ENCODE results near the gene FGF14. TPM values are rescaled to one million over a fixed set of nuclear protein-coding genes. Genes with fewer than 3 reads are reported as not detected.

Gene FGF14
- total RNA-seq, 1 donor from 2014 or later = 1.4 TPM

DNA sequence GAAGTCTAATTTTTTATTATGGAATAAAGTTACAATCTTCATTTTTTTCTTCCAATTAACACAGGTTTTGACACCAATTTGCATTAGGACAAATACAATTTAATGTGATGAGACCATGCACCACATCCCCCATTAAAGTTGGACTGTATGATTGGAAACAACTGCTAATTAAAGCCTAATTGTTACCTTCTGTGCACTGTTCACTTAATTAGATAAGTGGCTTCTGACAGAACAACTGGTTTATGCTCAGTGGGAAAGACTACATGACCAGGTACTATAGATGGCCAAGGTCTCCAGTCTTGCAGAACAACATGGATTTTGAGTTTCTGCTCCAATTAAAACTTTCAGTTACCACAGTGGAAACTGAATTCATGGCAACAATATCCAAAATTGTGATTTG is 198.1 kb downstream of the FGF14 start:
- no peak overlapping the region for H3K4me3 ChIP-seq
- H3K27ac Mint-ChIP-seq = no peak overlapping the region
- no peak overlapping the region for H3K9ac ChIP-seq
- no peaks in the 10 kb centered on the region for H3F3A ChIP-seq (ENCODE audit: low read depth)
- H3K36me3 Mint-ChIP-seq = no peaks in the 10 kb centered on the region
- peaks cover 2% of the 10 kb centered on the region for H3K27me3 Mint-ChIP-seq (ENCODE audit: insufficient read depth, low read depth)
- no peaks in the 10 kb centered on the region for H3K9me3 ChIP-seq (ENCODE audit: low read depth)
- no peaks in the 10 kb centered on the region for H3K4me1 ChIP-seq
- no peak overlapping the region for H2AFZ ChIP-seq (replicated peaks)
- TF ChIP-seq, protein P1, sequence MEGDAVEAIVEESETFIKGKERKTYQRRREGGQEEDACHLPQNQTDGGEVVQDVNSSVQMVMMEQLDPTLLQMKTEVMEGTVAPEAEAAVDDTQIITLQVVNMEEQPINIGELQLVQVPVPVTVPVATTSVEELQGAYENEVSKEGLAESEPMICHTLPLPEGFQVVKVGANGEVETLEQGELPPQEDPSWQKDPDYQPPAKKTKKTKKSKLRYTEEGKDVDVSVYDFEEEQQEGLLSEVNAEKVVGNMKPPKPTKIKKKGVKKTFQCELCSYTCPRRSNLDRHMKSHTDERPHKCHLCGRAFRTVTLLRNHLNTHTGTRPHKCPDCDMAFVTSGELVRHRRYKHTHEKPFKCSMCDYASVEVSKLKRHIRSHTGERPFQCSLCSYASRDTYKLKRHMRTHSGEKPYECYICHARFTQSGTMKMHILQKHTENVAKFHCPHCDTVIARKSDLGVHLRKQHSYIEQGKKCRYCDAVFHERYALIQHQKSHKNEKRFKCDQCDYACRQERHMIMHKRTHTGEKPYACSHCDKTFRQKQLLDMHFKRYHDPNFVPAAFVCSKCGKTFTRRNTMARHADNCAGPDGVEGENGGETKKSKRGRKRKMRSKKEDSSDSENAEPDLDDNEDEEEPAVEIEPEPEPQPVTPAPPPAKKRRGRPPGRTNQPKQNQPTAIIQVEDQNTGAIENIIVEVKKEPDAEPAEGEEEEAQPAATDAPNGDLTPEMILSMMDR (IDR thresholded peaks at IDR 0.05) = no peak
- no peak for TF ChIP-seq EZH2 (IDR thresholded peaks at IDR 0.05)
- no peak for TF ChIP-seq EZH2phosphoT487 (IDR thresholded peaks at IDR 0.05)
- no peak overlapping the region for H3K4me2 ChIP-seq
- H3K27ac ChIP-seq = no peak overlapping the region
- H4K20me1 ChIP-seq (ENCODE audit: low read depth) = no peaks in the 10 kb centered on the region
- no peaks in the 10 kb centered on the region for H3K36me3 ChIP-seq
- H3K9me3 Mint-ChIP-seq = no peaks in the 10 kb centered on the region
- H3K79me2 ChIP-seq (ENCODE audit: low read depth) = no peaks in the 10 kb centered on the region
- H3K4me1 Mint-ChIP-seq = no peaks in the 10 kb centered on the region
- no peak overlapping the region for H3K4me3 Mint-ChIP-seq
- no peaks in the 10 kb centered on the region for H3K27me3 ChIP-seq
- DNase-seq (ENCODE audit: low spot score) = no peak

DNA sequence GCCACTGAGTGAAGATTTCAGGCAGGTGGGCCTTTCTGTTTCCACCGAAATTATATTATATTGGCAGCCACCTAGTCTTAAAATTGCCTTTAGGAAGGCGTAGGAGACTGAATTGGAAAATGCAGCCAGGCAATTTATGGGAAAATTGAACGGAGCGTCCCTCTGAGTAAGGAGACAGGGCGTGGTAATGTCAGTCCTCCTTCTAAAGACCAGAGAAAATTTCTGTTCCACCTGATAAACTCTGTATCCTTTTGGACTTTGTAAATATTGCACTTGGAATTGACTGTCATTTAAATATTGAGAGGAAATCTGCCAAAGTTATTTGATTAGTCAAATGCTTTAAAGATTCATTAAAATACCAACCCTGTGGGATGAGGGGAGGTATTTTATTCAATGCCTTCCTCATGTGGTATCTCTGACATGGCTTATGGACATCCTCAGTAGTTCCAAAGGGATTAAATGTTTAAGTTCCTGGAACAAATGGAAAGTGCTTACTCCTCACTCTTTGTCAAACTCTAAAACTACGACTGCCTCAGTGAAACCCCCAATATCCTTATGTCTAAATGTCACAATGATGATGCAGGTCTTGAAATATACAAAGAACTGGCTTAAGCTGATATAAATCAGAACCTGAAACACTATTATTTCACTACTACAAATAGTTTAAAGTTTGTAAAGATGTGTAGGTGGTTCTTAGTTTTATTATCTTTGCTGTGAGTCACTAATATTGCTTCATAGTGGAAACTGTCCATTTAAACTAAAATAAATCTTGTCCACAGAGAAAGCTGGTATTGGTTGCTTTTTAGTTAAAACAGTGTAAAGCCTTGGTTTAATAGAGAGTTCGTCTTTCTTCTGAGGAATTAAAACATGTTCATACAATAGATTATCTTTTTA is 203.2 kb downstream of the FGF14 start:
- Histone ChIP-seq H3K27ac (no peak overlapping the region), H3K9ac (no peak overlapping the region), H3K79me2 (ENCODE audit: low read depth) (no peaks in the 10 kb centered on the region), H3K4me2 (no peak overlapping the region), H3K4me3 (no peak overlapping the region), H3K9me3 (ENCODE audit: low read depth) (no peaks in the 10 kb centered on the region), H3F3A (ENCODE audit: low read depth) (no peaks in the 10 kb centered on the region), H4K20me1 (ENCODE audit: low read depth) (no peaks in the 10 kb centered on the region), H3K27me3 (no peaks in the 10 kb centered on the region), H3K36me3 (no peaks in the 10 kb centered on the region), H2AFZ (replicated peaks) (no peak overlapping the region), H3K4me1 (no peaks in the 10 kb centered on the region)
- no peak overlapping the region for H3K27ac Mint-ChIP-seq
- peaks cover 7% of the 10 kb centered on the region for H3K9me3 Mint-ChIP-seq
- peaks cover 2% of the 10 kb centered on the region for H3K27me3 Mint-ChIP-seq (ENCODE audit: insufficient read depth, low read depth)
- no peak for DNase-seq (ENCODE audit: low spot score)
- H3K4me3 Mint-ChIP-seq = no peak overlapping the region
- no peaks in the 10 kb centered on the region for H3K36me3 Mint-ChIP-seq
- TF ChIP-seq EZH2 (IDR thresholded peaks at IDR 0.05) = no peak
- no peak for TF ChIP-seq EZH2phosphoT487 (IDR thresholded peaks at IDR 0.05)
- TF ChIP-seq, protein P1 (IDR thresholded peaks at IDR 0.05) = no peak
- H3K4me1 Mint-ChIP-seq = peaks cover 11% of the 10 kb centered on the region

DNA sequence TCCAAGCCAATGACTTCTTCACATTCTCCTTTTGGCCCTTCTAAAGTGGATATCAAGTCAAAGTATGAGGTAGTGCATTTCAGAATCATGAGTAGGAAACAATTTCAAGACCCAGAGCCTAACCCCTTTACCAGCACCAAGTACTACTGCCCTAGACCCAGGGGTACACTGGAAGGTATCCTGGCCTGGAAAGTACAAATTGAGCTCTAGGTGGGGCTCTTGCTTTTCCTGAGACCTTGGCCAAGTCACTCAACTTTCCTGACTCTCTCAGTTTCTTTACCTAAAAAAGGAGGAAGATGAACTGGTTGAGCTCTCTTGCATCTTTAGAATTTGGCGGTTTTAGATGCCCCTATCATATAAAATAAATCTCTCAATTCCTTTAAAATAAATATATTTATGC is 204.7 kb downstream of the FGF14 start:
- Histone ChIP-seq H3K9me3 (ENCODE audit: low read depth) (no peaks in the 10 kb centered on the region), H3K27me3 (no peaks in the 10 kb centered on the region), H3K9ac (no peak overlapping the region), H4K20me1 (ENCODE audit: low read depth) (no peaks in the 10 kb centered on the region), H3K36me3 (no peaks in the 10 kb centered on the region), H3F3A (ENCODE audit: low read depth) (no peaks in the 10 kb centered on the region), H2AFZ (replicated peaks) (no peak overlapping the region), H3K4me2 (no peak overlapping the region), H3K4me1 (no peaks in the 10 kb centered on the region), H3K4me3 (no peak overlapping the region), H3K79me2 (ENCODE audit: low read depth) (no peaks in the 10 kb centered on the region), H3K27ac (no peak overlapping the region)
- Mint-ChIP-seq H3K9me3 (peaks cover 7% of the 10 kb centered on the region), H3K4me3 (no peak overlapping the region), H3K36me3 (no peaks in the 10 kb centered on the region), H3K27ac (no peak overlapping the region), H3K27me3 (ENCODE audit: insufficient read depth, low read depth) (peaks cover 2% of the 10 kb centered on the region), H3K4me1 (peaks cover 11% of the 10 kb centered on the region)
- DNase-seq (ENCODE audit: low spot score) = peak; percentile 28
- TF ChIP-seq, protein P1 (IDR thresholded peaks at IDR 0.05) = peak; percentile 35
- no peak for TF ChIP-seq EZH2 (IDR thresholded peaks at IDR 0.05)

Measured in neural progenitor cell (in vitro differentiated cells).